ENCODE data around the gene CDH23.
"Not testable (repeated sequence)": the region's sequence is repeated elsewhere in the genome, so short reads cannot be mapped to it uniquely, and the experiment has no call there.

CDH23 gene

DNA sequence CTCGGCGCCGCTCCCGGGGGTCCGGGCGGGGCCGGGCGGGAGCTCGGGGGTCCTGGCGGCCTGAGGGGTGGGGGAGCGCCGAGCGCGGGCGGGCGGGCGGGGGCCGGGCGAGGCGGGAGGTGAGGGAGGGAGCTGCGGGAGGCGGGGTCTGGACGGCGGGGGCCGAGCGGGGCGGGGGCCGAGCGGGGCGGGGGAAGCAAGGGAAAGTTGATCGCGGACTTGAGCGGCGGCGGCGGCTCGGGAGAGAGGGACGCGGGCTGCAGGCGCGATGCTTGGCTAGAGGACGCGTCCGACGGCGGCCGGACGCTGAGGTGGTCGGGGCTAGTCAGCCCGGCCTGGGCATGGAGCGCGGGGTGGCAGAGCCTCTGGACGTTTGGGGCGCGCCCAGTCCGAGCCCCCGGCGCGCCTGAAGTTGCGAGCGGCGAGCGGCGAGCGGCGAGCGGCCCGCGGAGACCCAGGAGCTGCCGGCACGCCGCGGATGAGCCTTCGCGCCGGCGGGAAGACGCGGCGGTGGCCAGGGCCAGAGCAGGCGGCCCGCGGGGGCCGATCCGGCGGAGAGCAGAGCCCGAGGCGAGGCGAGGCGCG, at the start of gene CDH23:
Gene CDH23 (plus strand): TSS at position 210 of the 585 bp plus-strand sequence. CDS start 42,912 bp downstream, outside the sequence.
- peak; percentile 36 for DNase-seq

- DNase-seq, result no peak
Observed at GRCh38 chr10:71347587-71348395, 48.9 kb upstream of the CDH23 start.

GRCh38 chr10:71348850-71349249, 47.9 kb upstream of the CDH23 start:
- no peak for DNase-seq

DNA sequence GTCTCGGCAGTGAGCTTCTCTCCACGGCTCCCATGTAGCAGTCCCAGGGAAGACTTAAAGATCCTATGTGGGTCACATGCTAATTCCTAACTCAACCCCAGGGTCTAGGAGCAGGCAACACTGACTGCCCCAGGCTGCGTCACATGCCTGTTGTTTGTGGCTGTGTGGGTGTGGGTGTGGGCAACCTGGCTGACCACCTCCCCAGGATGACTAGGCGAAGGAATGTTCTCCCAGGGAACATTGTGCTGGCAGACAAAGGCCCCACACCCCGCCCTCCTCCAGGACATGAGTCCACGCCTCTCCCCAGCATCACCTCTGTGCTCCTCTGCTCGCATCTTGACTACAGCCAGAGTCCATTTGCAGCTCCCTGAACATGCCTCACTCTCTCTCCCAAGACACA, 47.3 kb upstream of the CDH23 start:
- DNase-seq, result no peak

DNA sequence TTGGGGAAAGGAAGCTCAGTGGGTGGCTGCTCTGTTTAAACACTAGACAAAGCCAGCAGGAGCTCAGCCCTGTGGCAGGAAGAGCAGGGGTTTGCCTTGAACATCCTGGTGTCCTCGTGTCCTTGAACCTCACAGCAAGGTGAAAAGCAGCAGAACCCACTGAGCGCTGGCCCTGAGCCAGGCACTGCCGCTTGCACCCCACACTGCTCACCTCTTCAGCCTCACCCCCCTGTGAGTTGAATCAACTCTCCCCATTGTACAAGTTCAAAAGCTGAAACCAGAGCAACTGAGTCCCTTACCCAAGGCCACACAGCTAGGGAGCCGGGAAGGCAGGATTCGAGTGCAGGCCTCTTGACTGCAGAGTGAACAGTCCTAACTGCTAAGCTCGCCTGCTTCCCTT, 45.6 kb upstream of the CDH23 start:
- DNase-seq, result no peak

DNA sequence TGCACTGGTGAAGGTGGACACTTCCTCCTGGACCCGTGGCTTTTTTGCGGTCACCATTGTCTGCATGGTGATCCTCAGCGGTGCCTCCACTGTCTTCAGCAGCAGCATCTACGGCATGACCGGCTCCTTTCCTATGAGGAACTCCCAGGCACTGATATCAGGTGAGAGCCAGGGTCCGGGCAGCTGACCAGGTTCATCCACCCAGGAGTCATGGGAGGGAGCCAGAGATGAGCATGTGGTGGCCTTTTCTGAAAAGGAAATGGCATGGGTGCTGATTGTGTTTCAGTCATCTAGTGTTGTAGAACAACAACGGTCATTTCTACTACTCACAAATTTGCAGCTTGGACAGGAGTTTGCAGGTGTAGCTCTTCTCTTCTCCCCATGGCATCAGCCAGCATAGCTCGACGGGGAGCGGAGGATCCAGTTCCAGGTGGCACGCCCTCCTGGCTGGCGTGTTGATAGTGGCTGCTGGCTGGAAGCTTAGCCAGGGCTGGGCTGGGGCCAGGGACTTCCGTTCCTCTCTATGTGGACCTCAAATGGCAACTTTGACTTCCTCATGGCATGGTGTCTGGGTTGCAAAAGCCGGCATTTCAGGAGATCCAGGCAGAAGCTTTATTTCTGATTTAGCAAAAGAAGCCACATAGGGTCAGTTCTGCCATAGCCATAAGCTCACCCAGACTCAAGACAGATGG, 44.9 kb upstream of the CDH23 start:
- no peak for DNase-seq

GRCh38 chr10:71353639-71354038, 43.1 kb upstream of the CDH23 start:
- DNase-seq, result peak; percentile 75

GRCh38 chr10:71354776-71355175, 41.9 kb upstream of the CDH23 start:
- DNase-seq, result no peak

DNA sequence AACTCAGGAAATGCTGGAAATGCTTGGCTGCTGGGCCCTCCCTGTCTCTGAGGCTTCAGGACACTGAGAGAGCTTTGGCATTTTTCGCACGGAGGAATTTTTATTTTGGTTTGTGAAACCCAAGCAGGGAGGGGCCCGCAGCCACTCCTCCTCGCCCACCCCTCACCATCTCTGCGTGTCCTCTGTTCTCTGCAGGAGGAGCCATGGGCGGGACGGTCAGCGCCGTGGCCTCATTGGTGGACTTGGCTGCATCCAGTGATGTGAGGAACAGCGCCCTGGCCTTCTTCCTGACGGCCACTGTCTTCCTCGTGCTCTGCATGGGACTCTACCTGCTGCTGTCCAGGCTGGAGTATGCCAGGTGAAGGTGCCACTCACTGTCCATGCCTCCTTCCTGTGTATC, 40.8 kb upstream of the CDH23 start:
- no peak for DNase-seq

DNA sequence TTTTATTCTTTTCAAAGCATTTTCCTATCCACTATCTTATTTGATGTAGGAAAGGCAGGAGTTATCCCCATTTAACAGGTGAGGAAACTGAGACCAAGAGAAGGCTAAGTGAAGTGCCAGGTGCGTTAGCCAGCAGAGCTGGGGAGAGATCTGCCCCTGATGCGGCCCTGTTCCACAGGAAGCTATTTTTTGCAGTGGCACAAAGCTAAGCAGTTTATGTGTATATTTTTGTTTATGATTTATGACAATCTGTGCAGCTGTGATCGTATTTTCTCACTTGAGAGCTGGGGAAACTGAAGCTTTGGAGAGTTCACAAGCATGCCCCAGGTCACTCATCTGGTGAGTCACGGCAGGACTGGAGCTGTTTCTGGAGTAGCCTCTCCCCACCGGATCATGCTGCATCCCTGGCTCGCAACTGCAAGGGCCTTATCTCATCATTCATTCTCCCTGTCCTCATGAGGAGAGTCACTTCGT, 38.9 kb upstream of the CDH23 start:
- DNase-seq, result no peak

GRCh38 chr10:71358277-71358676, 38.4 kb upstream of the CDH23 start:
- DNase-seq, result no peak

- not testable (repeated sequence) for DNase-seq
Observed at GRCh38 chr10:71358906-71359305, 37.8 kb upstream of the CDH23 start.

DNA sequence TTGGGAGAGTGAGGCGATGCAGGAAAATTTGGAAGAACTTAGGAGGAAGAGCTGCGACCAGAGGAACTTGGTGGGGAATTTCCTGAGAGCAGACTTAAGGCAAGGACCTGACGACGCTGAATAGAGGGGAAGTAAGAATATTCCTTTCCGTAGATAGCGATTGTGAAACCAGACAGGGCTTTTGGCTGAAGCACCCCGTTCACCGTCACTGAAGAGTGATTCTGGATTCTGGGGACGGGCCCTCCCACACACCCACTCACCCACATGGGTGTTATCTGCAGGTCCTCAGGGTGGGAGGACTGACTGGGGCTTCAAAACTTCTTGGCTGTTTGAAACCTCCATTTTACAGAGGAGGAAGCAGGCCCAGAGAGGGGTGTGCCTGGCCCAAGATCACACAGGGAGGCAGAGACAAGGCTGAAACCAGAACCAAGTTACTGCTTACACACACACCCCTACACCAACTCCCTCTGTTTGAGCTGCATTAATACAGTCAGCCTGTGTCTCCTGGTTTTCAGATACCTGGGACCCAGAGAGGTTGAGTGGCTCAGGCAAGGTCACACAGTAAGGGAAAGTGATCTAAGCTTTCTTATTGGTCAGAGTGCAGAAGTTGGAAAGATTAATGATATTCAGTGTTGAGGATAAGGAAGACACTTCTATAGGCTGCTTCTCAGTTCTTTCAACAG, 37.2 kb upstream of the CDH23 start:
- no peak for DNase-seq

DNA sequence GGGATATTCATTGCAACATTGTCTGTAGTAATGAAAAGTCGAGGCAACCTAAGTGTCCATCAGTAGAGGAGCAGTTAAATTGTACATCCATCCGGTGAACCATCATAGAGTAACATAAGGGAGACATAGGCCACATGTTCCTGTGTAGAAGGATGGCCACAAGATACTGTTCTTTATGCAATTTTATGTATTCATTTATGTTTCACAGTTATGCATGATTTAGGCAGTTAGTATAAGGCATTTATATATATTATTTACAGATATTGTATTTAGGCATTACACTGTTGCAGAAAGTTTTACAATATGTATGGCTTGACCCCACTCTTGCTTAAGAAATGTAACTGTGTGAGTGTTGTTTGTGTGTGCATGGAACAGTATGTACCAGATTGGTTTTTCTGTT, 36.0 kb upstream of the CDH23 start:
- no peak for DNase-seq

DNA sequence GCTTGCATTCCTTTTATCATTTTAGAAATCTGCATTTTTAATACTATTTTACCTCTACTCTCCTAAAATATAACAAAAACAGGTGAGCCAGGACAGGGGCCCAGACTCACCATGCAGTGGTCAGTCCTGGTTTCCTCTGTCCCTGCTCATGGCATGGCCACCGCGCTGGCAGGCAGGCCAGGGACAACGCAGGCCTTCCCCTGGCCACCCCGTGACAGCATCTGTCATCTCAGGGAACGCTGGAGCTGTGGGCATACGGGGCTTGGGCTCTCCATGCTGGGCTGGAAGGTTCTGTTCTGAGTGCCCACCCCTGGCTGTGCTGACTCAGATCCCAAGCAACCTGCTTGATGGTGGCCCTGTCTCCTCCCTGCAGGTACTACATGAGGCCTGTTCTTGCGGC, 35.1 kb upstream of the CDH23 start:
- no peak for DNase-seq

GRCh38 chr10:71362141-71362540, 34.6 kb upstream of the CDH23 start:
- DNase-seq, result no peak

DNA sequence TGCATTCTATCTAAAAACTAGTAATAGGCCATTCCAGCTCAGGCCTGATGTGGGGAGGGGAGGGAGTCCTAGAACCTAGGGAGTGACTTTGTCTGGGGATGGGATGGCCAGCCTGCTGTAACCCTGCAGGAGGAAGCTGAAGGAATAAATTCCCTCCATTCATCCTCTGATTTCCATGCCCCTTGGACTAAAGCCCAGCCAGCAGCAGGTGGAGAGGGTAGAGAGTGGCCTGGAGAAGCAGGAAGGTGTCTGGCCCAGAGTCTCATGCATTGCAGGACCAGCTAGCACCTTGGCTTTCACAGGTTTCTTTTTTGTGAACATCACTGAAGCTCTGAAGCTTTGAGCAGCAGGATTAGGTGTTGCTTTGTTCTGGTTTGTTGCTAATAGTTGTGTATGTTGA, 32.8 kb upstream of the CDH23 start:
- no peak for DNase-seq

- no peak for DNase-seq
Observed at GRCh38 chr10:71365366-71365765, 31.4 kb upstream of the CDH23 start.

- no peak for DNase-seq
Observed at GRCh38 chr10:71366690-71367089, 30.0 kb upstream of the CDH23 start.

DNA sequence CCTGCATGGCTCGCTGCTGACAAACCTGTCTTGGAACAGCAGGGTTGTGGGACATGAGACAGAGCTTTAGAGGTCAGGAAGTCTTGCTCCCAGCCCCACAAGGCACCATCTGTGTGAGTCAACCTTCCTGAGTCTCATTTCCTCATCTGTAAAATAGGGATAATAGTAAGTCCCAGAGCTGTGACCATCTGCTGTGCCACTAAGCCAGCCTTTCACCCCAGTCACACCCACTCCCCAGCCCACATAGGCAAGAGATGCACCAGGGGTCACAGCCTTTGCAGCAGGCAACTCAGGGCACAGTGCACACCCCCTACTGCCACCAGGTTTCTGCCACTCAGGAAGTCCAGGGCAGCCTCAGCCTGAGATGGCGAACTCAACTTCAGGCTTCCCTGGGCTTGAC, 29.4 kb upstream of the CDH23 start:
- no peak for DNase-seq

- no peak for DNase-seq
Observed at GRCh38 chr10:71368176-71368575, 28.5 kb upstream of the CDH23 start.

GRCh38 chr10:71368643-71369042, 28.1 kb upstream of the CDH23 start:
- DNase-seq, result no peak

DNA sequence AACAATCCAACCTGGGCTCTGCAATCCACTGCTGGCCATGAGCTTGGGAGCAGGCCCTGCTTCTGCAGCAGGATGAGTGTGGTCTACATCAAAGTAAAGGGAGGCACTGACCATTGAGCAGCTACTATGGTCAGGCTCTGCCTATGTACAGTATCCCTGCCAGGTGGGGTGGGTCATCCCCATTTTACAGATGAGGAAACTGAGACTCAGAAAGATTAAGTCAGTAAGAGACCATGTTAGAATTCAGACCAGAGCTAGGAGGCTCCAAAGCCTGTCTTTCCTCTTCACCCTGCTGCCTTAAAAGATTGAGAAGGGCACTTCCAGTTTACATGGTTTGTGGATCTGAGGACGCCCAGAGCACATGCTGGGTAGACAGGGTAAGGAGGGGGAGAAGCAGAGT, 27.1 kb upstream of the CDH23 start:
- DNase-seq, result no peak
